ENCODE results near the gene CREBBP. TPM values are rescaled to one million over a fixed set of nuclear protein-coding genes. Genes with fewer than 3 reads are reported as not detected.

Gene CREBBP
- total RNA-seq, 2 experiments from 2014 or later: 145 to 152 TPM

- Histone ChIP-seq H3K36me3 (ENCODE audit: insufficient read depth, low read length) (peaks cover 9% of the 10 kb centered on the region), H3K4me1 (ENCODE audit: insufficient read depth, low read length) (peaks cover 24% of the 10 kb centered on the region), H3K27me3 (ENCODE audit: control insufficient read depth in 1 of 2, insufficient read depth in 2 of 2, low read length in 2 of 2) (no peaks in the 10 kb centered on the region), H3K4me3 (ENCODE audit: low read length) (no peak overlapping the region), H3K9me3 (ENCODE audit: control insufficient read depth in 1 of 2, insufficient read depth in 1 of 2, low read length in 2 of 2) (no peaks in the 10 kb centered on the region), H3K27ac (ENCODE audit: low read depth in 1 of 2, low read length in 2 of 2) (no peak overlapping the region)
- POLR2A ChIA-PET: no interaction called here
- Mint-ChIP-seq H3K27ac (no peak overlapping the region), H3K4me3 (peak overlapping the region; percentile 60), H3K4me1 (ENCODE audit: low read depth) (peaks cover 79% of the 10 kb centered on the region), H3K36me3 (ENCODE audit: low read depth) (peaks cover 17% of the 10 kb centered on the region), H3K9me3 (no peaks in the 10 kb centered on the region), H3K27me3 (no peaks in the 10 kb centered on the region)
- DNase-seq: peak in 3 of 14 experiments; percentile 39 to 49 (median 47)
- CTCF ChIA-PET: no interaction called here
- ATAC-seq (ENCODE audit: poor library complexity): peak; percentile 57
- intact Hi-C loops (cut with DNase I, micrococcal nuclease): loop anchor here in 1 of 2 experiments (5.0 kb wide), 1 partner anchor 80 kb away; no protein-coding TSS in a partner anchor
- TF ChIP-seq CTCF (IDR thresholded peaks at IDR 0.05): no peak
Observed at GRCh38 chr16:3797473-3797872, 83.0 kb downstream of the CREBBP start.

DNA sequence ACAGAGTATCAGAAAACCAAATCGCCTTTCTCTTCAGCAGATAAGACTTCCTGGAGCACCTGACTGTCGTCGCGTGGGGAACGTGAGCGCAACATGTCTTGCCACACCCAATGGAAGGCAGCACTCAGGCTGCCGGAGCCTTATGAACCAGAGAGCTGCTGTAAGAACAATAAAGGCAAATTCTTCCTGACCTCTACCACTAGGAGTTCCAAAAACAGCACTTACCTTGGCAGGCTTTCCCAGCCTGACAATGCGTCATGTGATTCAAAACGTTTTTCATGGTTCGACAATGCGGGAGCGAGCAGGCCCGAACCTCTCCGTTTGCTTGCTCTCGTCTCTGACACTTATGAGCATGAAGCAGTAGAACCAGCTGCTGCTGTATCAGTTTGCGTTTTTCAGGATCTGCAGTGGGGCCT, 87.3 kb downstream of the CREBBP start:
- H3K4me1 ChIP-seq (ENCODE audit: insufficient read depth, low read length): peaks cover 44% of the 10 kb centered on the region
- POLR2A ChIA-PET: interaction anchor here (1.1 kb wide), 1 partner anchor 14 kb away, joined by 3 read pairs; no protein-coding TSS in a partner anchor

GRCh38 chr16:3792472-3793012, 88.0 kb downstream of the CREBBP start:
- CTCF ChIA-PET: no interaction called here
- Histone ChIP-seq H3K4me1 (ENCODE audit: insufficient read depth, low read length) (peaks cover 46% of the 10 kb centered on the region), H3K9me3 (ENCODE audit: control insufficient read depth in 1 of 2, insufficient read depth in 1 of 2, low read length in 2 of 2) (no peaks in the 10 kb centered on the region), H3K36me3 (ENCODE audit: insufficient read depth, low read length) (peaks cover 36% of the 10 kb centered on the region), H3K27me3 (ENCODE audit: control insufficient read depth in 1 of 2, insufficient read depth in 2 of 2, low read length in 2 of 2) (no peaks in the 10 kb centered on the region), H3K27ac (ENCODE audit: low read depth in 1 of 2, low read length in 2 of 2) (no peak overlapping the region), H3K4me3 (ENCODE audit: low read length) (no peak overlapping the region)
- H3K27me3 Mint-ChIP-seq: no peaks in the 10 kb centered on the region
- TF ChIP-seq CTCF (IDR thresholded peaks at IDR 0.05): no peak
- H3K36me3 Mint-ChIP-seq (ENCODE audit: low read depth): peaks cover 41% of the 10 kb centered on the region
- H3K4me3 Mint-ChIP-seq: peak overlapping the region; percentile 20
- H3K9me3 Mint-ChIP-seq: no peaks in the 10 kb centered on the region
- POLR2A ChIA-PET: no interaction called here
- peak overlapping the region; percentile 55 for H3K27ac Mint-ChIP-seq
- ATAC-seq (ENCODE audit: poor library complexity) (no peak), DNase-seq (no peak)
- intact Hi-C loops (cut with DNase I, micrococcal nuclease): no loop called here
- H3K4me1 Mint-ChIP-seq (ENCODE audit: low read depth): peaks cover 81% of the 10 kb centered on the region

More for the DNA sequence above, 87.3 kb downstream of the CREBBP start:
- intact Hi-C loops (cut with DNase I, micrococcal nuclease): no loop called here
- Mint-ChIP-seq H3K36me3 (ENCODE audit: low read depth) (peaks cover 41% of the 10 kb centered on the region), H3K9me3 (no peaks in the 10 kb centered on the region), H3K27me3 (no peaks in the 10 kb centered on the region), H3K4me3 (peak overlapping the region; percentile 20), H3K27ac (peak overlapping the region; percentile 55), H3K4me1 (ENCODE audit: low read depth) (peaks cover 83% of the 10 kb centered on the region)
- DNase-seq (peak in 2 of 14 experiments; percentile 16 to 28), ATAC-seq (ENCODE audit: poor library complexity) (peak; percentile 40)
- CTCF ChIA-PET: no interaction called here
- no peaks in the 10 kb centered on the region for H3K9me3 ChIP-seq (ENCODE audit: control insufficient read depth in 1 of 2, insufficient read depth in 1 of 2, low read length in 2 of 2)
- no peak overlapping the region for H3K4me3 ChIP-seq (ENCODE audit: low read length)
- peaks cover 30% of the 10 kb centered on the region for H3K36me3 ChIP-seq (ENCODE audit: insufficient read depth, low read length)
- no peak overlapping the region for H3K27ac ChIP-seq (ENCODE audit: low read depth in 1 of 2, low read length in 2 of 2)
- no peak for TF ChIP-seq CTCF (IDR thresholded peaks at IDR 0.05)
- H3K27me3 ChIP-seq (ENCODE audit: control insufficient read depth in 1 of 2, insufficient read depth in 2 of 2, low read length in 2 of 2): no peaks in the 10 kb centered on the region

Measured in CD4-positive, alpha-beta T cell (primary cell).